GM23248 (cell line): ENCODE results near the gene AKAP17A. TPM values are rescaled to one million over a fixed set of nuclear protein-coding genes. Genes with fewer than 3 reads are reported as not detected.

Experiments
- DNase-seq: peaks from one replicate; pipeline ENCODE4 v3.0.0-alpha.2; 2015
- H2AFZ ChIP-seq: fragments of 200-600 bp; sonication (generic); 2 replicates; pipeline ENCODE4 v1.6.1; 2016; ENCODE audit warnings: antibody characterized with exemption
- H3F3A ChIP-seq: fragments of 200-600 bp; sonication (generic); 2 replicates; pipeline ENCODE4 v1.6.1; 2016; ENCODE audit warnings: mild to moderate bottlenecking, antibody characterized with exemption, mixed run types; ENCODE audit not compliant: insufficient read depth
- H3K27ac ChIP-seq: fragments of 200-600 bp; sonication (generic); 2 replicates; pipeline ENCODE4 v1.5.1; 2016; ENCODE audit warnings: mild to moderate bottlenecking
- H3K27me3 ChIP-seq: fragments of 200-600 bp; sonication (generic); replicated peaks from 2 replicates; pipeline ENCODE4 v1.6.1; 2016; ENCODE audit warnings: mild to moderate bottlenecking; ENCODE audit not compliant: insufficient read depth
- H3K36me3 ChIP-seq: fragments of 200-600 bp; sonication (generic); 2 replicates; pipeline ENCODE4 v1.6.1; 2016; ENCODE audit warnings: low read depth, mild to moderate bottlenecking
- H3K4me1 ChIP-seq: fragments of 200-600 bp; sonication (generic); 2 replicates; pipeline ENCODE4 v1.6.1; 2016; ENCODE audit warnings: mild to moderate bottlenecking; ENCODE audit not compliant: insufficient read depth
- H3K4me2 ChIP-seq: fragments of 200-600 bp; sonication (generic); one replicate; pipeline ENCODE4 v1.6.1; 2016; ENCODE audit warnings: mild to moderate bottlenecking; ENCODE audit not compliant: unreplicated experiment
- H3K4me3 ChIP-seq: fragments of 200-600 bp; sonication (generic); 2 replicates; pipeline ENCODE4 v1.5.1; 2016; ENCODE audit warnings: mild to moderate bottlenecking
- H3K79me2 ChIP-seq: fragments of 200-600 bp; sonication (generic); 2 replicates; pipeline ENCODE4 v1.6.1; 2016; ENCODE audit warnings: mild to moderate bottlenecking; ENCODE audit not compliant: insufficient read depth
- H3K9ac ChIP-seq: fragments of 200-600 bp; sonication (generic); 2 replicates; pipeline ENCODE4 v1.6.1; 2016; ENCODE audit warnings: mild to moderate bottlenecking
- H3K9me2 ChIP-seq: fragments of 200-600 bp; sonication (generic); 2 replicates; pipeline ENCODE4 v1.6.1; 2016; ENCODE audit warnings: mixed run types, mild to moderate bottlenecking, moderate library complexity; ENCODE audit not compliant: insufficient read depth
- H3K9me3 ChIP-seq: fragments of 200-600 bp; sonication (generic); one replicate; pipeline ENCODE4 v1.6.1; 2017; ENCODE audit warnings: low read depth
- H4K20me1 ChIP-seq: fragments of 200-600 bp; sonication (generic); 2 replicates; pipeline ENCODE4 v1.6.0; 2016; ENCODE audit not compliant: insufficient read depth
- EZH2 ChIP-seq: fragments of 200-600 bp; sonication (generic); IDR thresholded peaks from 2 replicates; pipeline ENCODE4 v1.6.1; 2018; ENCODE audit warnings: antibody characterized with exemption, mild to moderate bottlenecking; ENCODE audit not compliant: insufficient read depth, poor library complexity, severe bottlenecking
- EZH2phosphoT487 ChIP-seq: fragments of 200-600 bp; sonication (generic); IDR thresholded peaks from 2 replicates; pipeline ENCODE4 v1.6.1; 2018; ENCODE audit warnings: antibody characterized with exemption, moderate library complexity, mild to moderate bottlenecking, low read depth; ENCODE audit not compliant: insufficient read depth
- WGBS, 2 experiments: methylation state at CpG; one replicate each; pipeline ENCODE4 v1.1.6; 2015 to 2017; ENCODE audit warnings: low lambda C conversion rate in 2 of 2, low coverage in 1 of 2; ENCODE audit errors: missing lambda C conversion rate in 2 of 2; 5-methylcytosine and 5-hydroxymethylcytosine counted together
- in situ Hi-C: fragments of 300-500 bp; cut with MboI; formaldehyde crosslinking; loops from 2 replicates; pipeline ENCODE4 v1.15.0; 2020
- polyA plus RNA-seq: library from polyadenylated mRNA; unstranded; fragments of >200 nt; fragmentation: Nextera tagmentation; extraction: Ambion mirVana; gene quantifications from 2 replicates; pipeline ENCODE4 v1.2.1, GENCODE V29; 2016
- total RNA-seq: library from RNA; depleted of rRNA; stranded (reverse); fragments of >200 nt; shearing (Covaris generic); gene quantifications from 2 replicates; pipeline ENCODE4 v1.2.3, GENCODE V29; 2014

The AKAP17A gene
- total and polyA plus RNA-seq, 2 experiments from 2014 or later = 11.6 to 23.3 TPM

GRCh38 chrX:1610166-1610565, 18.8 kb downstream of the AKAP17A start:
- WGBS, 2 experiments = 74 to 79% methylated on average over 15 of the region's 15 CpGs
- Histone ChIP-seq H4K20me1 (no peaks in the 10 kb centered on the region), H3F3A (no peaks in the 10 kb centered on the region), H3K9me3 (no peaks in the 10 kb centered on the region), H2AFZ (no peak overlapping the region), H3K27me3 (no peaks in the 10 kb centered on the region), H3K27ac (no peak overlapping the region), H3K79me2 (no peaks in the 10 kb centered on the region), H3K4me3 (no peak overlapping the region), H3K4me1 (no peaks in the 10 kb centered on the region), H3K4me2 (no peak overlapping the region), H3K9ac (no peak overlapping the region), H3K36me3 (no peaks in the 10 kb centered on the region), H3K9me2 (no peaks in the 10 kb centered on the region)
- TF ChIP-seq EZH2phosphoT487 (no peak), EZH2 (no peak)
- DNase-seq = no peak
- in situ Hi-C loops = no loop called here

- Histone ChIP-seq H3K79me2 (no peaks in the 10 kb centered on the region), H3K36me3 (no peaks in the 10 kb centered on the region), H4K20me1 (no peaks in the 10 kb centered on the region), H3K9me2 (no peaks in the 10 kb centered on the region), H3K9ac (no peak overlapping the region), H3K4me2 (no peak overlapping the region), H3F3A (no peaks in the 10 kb centered on the region), H2AFZ (no peak overlapping the region), H3K4me3 (no peak overlapping the region), H3K9me3 (no peaks in the 10 kb centered on the region), H3K27me3 (no peaks in the 10 kb centered on the region), H3K27ac (no peak overlapping the region), H3K4me1 (no peaks in the 10 kb centered on the region)
- in situ Hi-C loops = no loop called here
- DNase-seq = no peak
- WGBS, 2 experiments = 54 to 62% methylated on average over 12 of the region's 12 CpGs
- no peak for TF ChIP-seq EZH2
- TF ChIP-seq EZH2phosphoT487 = no peak
These were observed 19.3 kb downstream of the AKAP17A start for GRCh38 chrX:1610736-1611135.

DNA sequence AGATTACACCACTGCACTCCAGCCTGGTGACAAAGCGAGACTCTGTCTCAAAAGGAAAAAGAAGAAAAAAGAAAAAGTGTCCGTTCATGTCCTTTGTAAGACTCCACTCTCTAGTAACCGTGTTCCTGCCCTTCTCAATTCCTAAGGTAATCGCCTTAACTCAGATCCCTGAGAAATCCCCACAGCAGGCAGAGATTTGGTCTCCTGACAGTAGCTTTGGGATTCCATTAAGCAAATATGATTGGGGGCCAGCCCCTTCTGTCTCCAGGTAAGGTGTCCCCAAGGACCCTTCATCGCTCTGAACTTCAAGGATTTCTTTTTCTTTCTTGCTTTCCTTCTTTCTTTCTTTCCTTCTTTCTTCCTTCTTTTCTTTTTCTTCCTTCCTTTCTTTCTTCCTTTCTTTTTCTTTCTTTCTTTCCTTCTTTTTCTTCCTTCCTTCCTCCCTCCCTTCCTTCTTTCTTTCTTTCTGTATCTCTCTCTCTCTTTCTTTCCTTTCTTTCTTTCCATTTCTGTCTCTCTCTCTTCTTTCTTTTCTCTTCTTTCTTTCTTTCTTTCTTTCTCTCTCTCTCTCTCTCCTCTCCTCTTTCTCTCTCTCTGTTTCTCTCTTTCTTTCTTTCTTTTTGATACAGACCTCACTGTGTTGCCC, 21.4 kb downstream of the AKAP17A start:
- Histone ChIP-seq H4K20me1 (no peaks in the 10 kb centered on the region), H3K4me1 (no peaks in the 10 kb centered on the region), H3K9me2 (no peaks in the 10 kb centered on the region), H3K9ac (no peak overlapping the region), H3K79me2 (no peaks in the 10 kb centered on the region), H3K4me2 (no peak overlapping the region), H2AFZ (no peak overlapping the region), H3K27ac (no peak overlapping the region), H3F3A (no peaks in the 10 kb centered on the region), H3K4me3 (no peak overlapping the region), H3K36me3 (no peaks in the 10 kb centered on the region), H3K9me3 (no peaks in the 10 kb centered on the region), H3K27me3 (no peaks in the 10 kb centered on the region)
- in situ Hi-C loops = no loop called here
- WGBS, 2 experiments = 75 to 86% methylated on average over 5 of the region's 5 CpGs
- TF ChIP-seq EZH2 = no peak
- TF ChIP-seq EZH2phosphoT487 = no peak
- no peak for DNase-seq

- H3K9me3 ChIP-seq = no peaks in the 10 kb centered on the region
- WGBS, 2 experiments = 58 to 59% methylated on average over 17 of the region's 17 CpGs
- in situ Hi-C loops = no loop called here
These were observed 23.5 kb downstream of the AKAP17A start, which contains the start of gene ASMT for GRCh38 chrX:1614927-1615326. Gene ASMT, plus strand, starts transcription at chrX:1615059. Its CDS starts 141 bp downstream, at chrX:1615200.

GRCh38 chrX:1618689-1619088, 27.3 kb downstream of the AKAP17A start:
- Histone ChIP-seq H3K79me2 (no peaks in the 10 kb centered on the region), H3F3A (no peaks in the 10 kb centered on the region), H3K4me1 (no peaks in the 10 kb centered on the region), H3K27ac (no peak overlapping the region), H3K9ac (no peak overlapping the region), H3K27me3 (no peaks in the 10 kb centered on the region), H3K9me2 (no peaks in the 10 kb centered on the region), H3K9me3 (no peaks in the 10 kb centered on the region), H3K4me3 (no peak overlapping the region), H4K20me1 (no peaks in the 10 kb centered on the region), H2AFZ (no peak overlapping the region), H3K36me3 (no peaks in the 10 kb centered on the region), H3K4me2 (no peak overlapping the region)
- in situ Hi-C loops = no loop called here
- no peak for DNase-seq
- TF ChIP-seq EZH2 (no peak), EZH2phosphoT487 (no peak)
- 84 to 86% methylated on average over 4 of the region's 4 CpGs for WGBS, 2 experiments

More at GRCh38 chrX:1614927-1615326, 23.5 kb downstream of the AKAP17A start, which contains the start of gene ASMT:
- Histone ChIP-seq H4K20me1 (no peaks in the 10 kb centered on the region), H3F3A (no peaks in the 10 kb centered on the region), H3K9me2 (no peaks in the 10 kb centered on the region), H3K36me3 (no peaks in the 10 kb centered on the region), H3K4me1 (no peaks in the 10 kb centered on the region), H3K79me2 (no peaks in the 10 kb centered on the region), H3K4me3 (no peak within 1 kb of the TSS), H2AFZ (no peak within 1 kb of the TSS), H3K9ac (no peak within 1 kb of the TSS), H3K4me2 (no peak within 1 kb of the TSS), H3K27me3 (no peaks in the 10 kb centered on the region), H3K27ac (no peak within 1 kb of the TSS)
- no peak for DNase-seq
- TF ChIP-seq EZH2phosphoT487 (no peak), EZH2 (no peak)
